ENCODE results near the gene UBALD1. TPM values are rescaled to one million over a fixed set of nuclear protein-coding genes. Genes with fewer than 3 reads are reported as not detected.
"Not testable (repeated sequence)": the region's sequence is repeated elsewhere in the genome, so short reads cannot be mapped to it uniquely, and the experiment has no call there.

UBALD1 gene
- total and polyA plus RNA-seq, 2 experiments from 2014 or later, result 6.1 to 25.7 TPM

DNA sequence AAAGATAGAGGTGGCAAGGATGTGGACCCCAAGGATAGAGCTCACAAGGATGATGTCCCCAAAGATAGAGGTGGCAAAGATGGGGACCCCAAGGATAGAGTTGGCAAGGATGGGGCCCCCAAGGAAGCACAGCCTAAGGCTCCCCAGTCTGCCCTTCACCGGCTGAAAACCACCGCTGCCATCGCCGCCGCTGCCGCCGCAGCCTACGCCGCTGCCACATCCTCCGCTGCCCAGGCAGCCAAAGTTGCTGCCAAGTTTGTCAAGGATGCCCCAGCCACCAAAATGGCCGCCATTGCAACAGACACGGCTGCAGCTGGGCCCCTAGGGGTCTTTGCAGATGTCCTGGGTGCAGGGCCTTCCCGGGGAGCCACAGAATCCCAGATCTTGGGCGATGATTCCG is 38.7 kb downstream of the UBALD1 start:
- Histone ChIP-seq H3K4me1 (ENCODE audit: insufficient read depth) (no peaks in the 10 kb centered on the region), H3K79me2 (no peaks in the 10 kb centered on the region), H3K9me2 (replicated peaks; ENCODE audit: insufficient read depth) (no peaks in the 10 kb centered on the region), H2AFZ (no peak overlapping the region), H3K4me3 (no peak overlapping the region), H3K27me3 (no peaks in the 10 kb centered on the region), H3K4me2 (no peak overlapping the region), H3K27ac (no peak overlapping the region), H3K9me3 (ENCODE audit: low read depth) (no peaks in the 10 kb centered on the region), H4K20me1 (ENCODE audit: insufficient read depth, poor library complexity, severe bottlenecking) (no peaks in the 10 kb centered on the region), H3K36me3 (replicated peaks; ENCODE audit: insufficient read depth, low read depth) (no peaks in the 10 kb centered on the region)
- TF ChIP-seq EZH2phosphoT487 (IDR thresholded peaks at IDR 0.05; ENCODE audit: low read depth, severe bottlenecking, unreplicated experiment) (no peak), EZH2 (IDR thresholded peaks at IDR 0.05; ENCODE audit: borderline replicate concordance) (no peak)
- TF ChIP-seq, protein P1, sequence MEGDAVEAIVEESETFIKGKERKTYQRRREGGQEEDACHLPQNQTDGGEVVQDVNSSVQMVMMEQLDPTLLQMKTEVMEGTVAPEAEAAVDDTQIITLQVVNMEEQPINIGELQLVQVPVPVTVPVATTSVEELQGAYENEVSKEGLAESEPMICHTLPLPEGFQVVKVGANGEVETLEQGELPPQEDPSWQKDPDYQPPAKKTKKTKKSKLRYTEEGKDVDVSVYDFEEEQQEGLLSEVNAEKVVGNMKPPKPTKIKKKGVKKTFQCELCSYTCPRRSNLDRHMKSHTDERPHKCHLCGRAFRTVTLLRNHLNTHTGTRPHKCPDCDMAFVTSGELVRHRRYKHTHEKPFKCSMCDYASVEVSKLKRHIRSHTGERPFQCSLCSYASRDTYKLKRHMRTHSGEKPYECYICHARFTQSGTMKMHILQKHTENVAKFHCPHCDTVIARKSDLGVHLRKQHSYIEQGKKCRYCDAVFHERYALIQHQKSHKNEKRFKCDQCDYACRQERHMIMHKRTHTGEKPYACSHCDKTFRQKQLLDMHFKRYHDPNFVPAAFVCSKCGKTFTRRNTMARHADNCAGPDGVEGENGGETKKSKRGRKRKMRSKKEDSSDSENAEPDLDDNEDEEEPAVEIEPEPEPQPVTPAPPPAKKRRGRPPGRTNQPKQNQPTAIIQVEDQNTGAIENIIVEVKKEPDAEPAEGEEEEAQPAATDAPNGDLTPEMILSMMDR (IDR thresholded peaks at IDR 0.05; ENCODE audit: poor library complexity), result no peak
- WGBS (ENCODE audit: low lambda C conversion rate, missing lambda C conversion rate), result 95% methylated on average over 15 of the region's 15 CpGs
- no peak for DNase-seq (ENCODE audit: low spot score)

DNA sequence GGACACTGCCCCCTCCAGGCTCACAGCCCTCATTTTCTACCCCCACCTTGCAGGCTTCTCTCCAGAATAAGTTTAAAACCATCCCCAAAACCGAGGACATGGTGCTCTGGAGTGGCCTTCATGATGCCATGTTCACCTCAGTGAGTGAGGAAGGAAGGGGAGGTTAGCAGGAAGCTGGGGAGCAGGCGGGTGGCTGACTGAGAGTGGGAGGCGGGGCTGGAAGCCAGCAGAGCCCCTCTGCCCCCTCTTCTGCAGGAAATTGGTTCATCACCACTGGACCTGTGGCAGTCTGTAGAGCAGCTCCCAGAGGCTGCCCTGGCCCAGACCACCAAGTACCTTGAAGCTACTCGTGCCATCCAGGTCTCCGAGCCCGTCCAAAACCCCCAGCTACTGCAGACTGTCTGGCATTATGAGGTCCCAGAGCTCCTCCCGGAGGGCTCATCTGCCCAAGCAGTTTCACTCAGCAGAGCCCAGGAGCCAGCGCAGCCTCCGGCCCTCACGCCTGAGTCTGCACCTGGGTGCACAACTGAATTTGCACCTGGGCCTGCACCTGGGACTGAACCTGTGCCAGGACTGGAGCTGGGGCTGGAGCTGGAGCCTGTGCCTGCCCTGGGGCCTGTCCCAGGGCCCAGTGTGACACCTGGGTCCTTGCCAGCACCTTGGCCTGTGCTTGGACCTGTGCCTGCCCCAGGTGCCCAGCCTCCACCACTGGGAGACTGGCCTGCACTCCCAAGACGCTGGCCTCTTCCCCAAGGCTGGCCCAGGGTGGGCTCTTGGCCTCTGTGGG is 39.6 kb downstream of the UBALD1 start:
- Histone ChIP-seq H3K9me2 (replicated peaks; ENCODE audit: insufficient read depth) (no peaks in the 10 kb centered on the region), H4K20me1 (ENCODE audit: insufficient read depth, poor library complexity, severe bottlenecking) (no peaks in the 10 kb centered on the region), H3K36me3 (replicated peaks; ENCODE audit: insufficient read depth, low read depth) (no peaks in the 10 kb centered on the region), H3K4me3 (no peak overlapping the region), H2AFZ (no peak overlapping the region), H3K4me1 (ENCODE audit: insufficient read depth) (no peaks in the 10 kb centered on the region), H3K4me2 (no peak overlapping the region), H3K79me2 (no peaks in the 10 kb centered on the region), H3K27ac (no peak overlapping the region), H3K9me3 (ENCODE audit: low read depth) (no peaks in the 10 kb centered on the region), H3K27me3 (no peaks in the 10 kb centered on the region)
- 83% methylated on average over 11 of the region's 11 CpGs for WGBS (ENCODE audit: low lambda C conversion rate, missing lambda C conversion rate)
- no peak for DNase-seq (ENCODE audit: low spot score)
- TF ChIP-seq EZH2phosphoT487 (IDR thresholded peaks at IDR 0.05; ENCODE audit: low read depth, severe bottlenecking, unreplicated experiment), result no peak
- TF ChIP-seq EZH2 (IDR thresholded peaks at IDR 0.05; ENCODE audit: borderline replicate concordance), result no peak
- TF ChIP-seq, protein P1 (IDR thresholded peaks at IDR 0.05; ENCODE audit: poor library complexity), result no peak

GRCh38 chr16:4573926-4574325 is 40.8 kb downstream of the UBALD1 start:
- not testable (repeated sequence) for H3K4me1 ChIP-seq (ENCODE audit: insufficient read depth); H4K20me1 ChIP-seq (ENCODE audit: insufficient read depth, poor library complexity, severe bottlenecking); H3K4me3 ChIP-seq; H3K36me3 ChIP-seq (replicated peaks; ENCODE audit: insufficient read depth, low read depth); DNase-seq (ENCODE audit: low spot score); H3K27me3 ChIP-seq; H3K27ac ChIP-seq; H3K79me2 ChIP-seq; H2AFZ ChIP-seq; H3K9me2 ChIP-seq (replicated peaks; ENCODE audit: insufficient read depth); H3K4me2 ChIP-seq; H3K9me3 ChIP-seq (ENCODE audit: low read depth)
- 81% methylated on average over 7 of the region's 7 CpGs for WGBS (ENCODE audit: low lambda C conversion rate, missing lambda C conversion rate)

- Histone ChIP-seq H3K9me3 (ENCODE audit: low read depth) (no peaks in the 10 kb centered on the region), H3K4me3 (no peak overlapping the region), H3K4me2 (no peak overlapping the region), H3K27ac (no peak overlapping the region), H3K4me1 (ENCODE audit: insufficient read depth) (no peaks in the 10 kb centered on the region), H3K9me2 (replicated peaks; ENCODE audit: insufficient read depth) (no peaks in the 10 kb centered on the region), H3K27me3 (no peaks in the 10 kb centered on the region), H2AFZ (no peak overlapping the region), H4K20me1 (ENCODE audit: insufficient read depth, poor library complexity, severe bottlenecking) (no peaks in the 10 kb centered on the region), H3K36me3 (replicated peaks; ENCODE audit: insufficient read depth, low read depth) (no peaks in the 10 kb centered on the region), H3K79me2 (no peaks in the 10 kb centered on the region)
- 67% methylated on average over 4 of the region's 4 CpGs for WGBS (ENCODE audit: low lambda C conversion rate, missing lambda C conversion rate)
- no peak for DNase-seq (ENCODE audit: low spot score)
- no peak for TF ChIP-seq EZH2phosphoT487 (IDR thresholded peaks at IDR 0.05; ENCODE audit: low read depth, severe bottlenecking, unreplicated experiment)
- TF ChIP-seq, protein P1 (IDR thresholded peaks at IDR 0.05; ENCODE audit: poor library complexity), result no peak
- TF ChIP-seq EZH2 (IDR thresholded peaks at IDR 0.05; ENCODE audit: borderline replicate concordance), result no peak
Observed at GRCh38 chr16:4572715-4573114, 42.0 kb downstream of the UBALD1 start.

Data from hepatocyte (in vitro differentiated cells).